Lung (tissue), 12 donors: ENCODE data around the gene MCF2L2. TPM values are rescaled to one million over a fixed set of nuclear protein-coding genes. Genes with fewer than 3 reads are reported as not detected.

Source experiments
- ATAC-seq: fragments of 200-7000 bp; cut with Tn5 transposase; one replicate; pipeline ENCODE4 v1.9.1; 2020; ENCODE audit warnings: moderate number of reproducible peaks; ENCODE audit not compliant: insufficient read depth, low FRiP score
- DNase-seq, 3 donors: peaks; one replicate each; pipeline ENCODE4 v3.0.0-alpha.2; 2013 to 2017
- H3K27ac ChIP-seq, 2 donors: one replicate each; pipeline ENCODE4 v1.5.1; 2013; ENCODE audit warnings: mild to moderate bottlenecking in 2 of 2, moderate library complexity in 2 of 2, control low read depth in 1 of 2, inconsistent platforms in 1 of 2, low read depth in 1 of 2, low read length in 1 of 2
- H3K27me3 ChIP-seq, 3 donors: one replicate each; pipeline ENCODE4 v1.5.1; 2013; ENCODE audit warnings: low read length in 2 of 3; ENCODE audit not compliant: control insufficient read depth in 3 of 3, insufficient read depth in 3 of 3
- H3K36me3 ChIP-seq, 4 donors: one replicate each; pipeline ENCODE4 v1.5.1; 2013; ENCODE audit warnings: low read length in 4 of 4, mild to moderate bottlenecking in 1 of 4, moderate library complexity in 1 of 4; ENCODE audit not compliant: control insufficient read depth in 4 of 4, insufficient read depth in 4 of 4
- H3K4me1 ChIP-seq, 5 donors: one replicate each; pipeline ENCODE4 v1.5.1; 2013; ENCODE audit warnings: low read length in 5 of 5, mild to moderate bottlenecking in 2 of 5, moderate library complexity in 1 of 5; ENCODE audit not compliant: control insufficient read depth in 5 of 5, insufficient read depth in 5 of 5
- H3K4me3 ChIP-seq: one replicate; pipeline ENCODE4 v1.5.1; 2013; ENCODE audit warnings: mild to moderate bottlenecking, control low read depth, moderate library complexity
- H3K9ac ChIP-seq, 2 donors: one replicate each; pipeline ENCODE4 v1.5.1; 2013; ENCODE audit warnings: low read length in 2 of 2, control low read depth in 1 of 2; ENCODE audit not compliant: insufficient read depth in 1 of 2
- H3K9me3 ChIP-seq, 4 donors: one replicate each; pipeline ENCODE4 v1.5.1; 2013; ENCODE audit warnings: low read length in 3 of 4, mild to moderate bottlenecking in 1 of 4, moderate library complexity in 1 of 4; ENCODE audit not compliant: control insufficient read depth in 4 of 4, insufficient read depth in 3 of 4
- CTCF ChIP-seq: IDR thresholded peaks from 2 replicates; pipeline ENCODE4 v1.5.1; 2012; ENCODE audit warnings: mild to moderate bottlenecking; ENCODE audit errors: control extremely low read depth, extremely low read depth
- WGBS, 2 donors: extraction: QIAGEN DNeasy Blood & Tissue Kit; methylation state at CpG; one replicate each; pipeline ENCODE4 v1.1.7; 2013; 5-methylcytosine and 5-hydroxymethylcytosine counted together
- polyA plus RNA-seq, 2 donors: library from polyadenylated mRNA; stranded (reverse); fragments of 200-250 nt; gene quantifications; one replicate each; pipeline ENCODE4 v1.2.1, GENCODE V29; 2013
- total RNA-seq, 2 donors: library from RNA; depleted of rRNA in 1 of 2; stranded (reverse); fragments of >200 nt in 1 of 2; gene quantifications; one replicate each; pipeline ENCODE4 v1.2.1, GENCODE V29; 2014 to 2021
- donor health status: control.
- donor health status: control.
- donor health status: Bipolar disorder and iron deficiency.
- donor health status: healthy.
- donor health status: DM: yes; HTN: yes; CAD: no.

MCF2L2 gene
- total and polyA plus RNA-seq, 4 donors = 0.26 to 1.7 (median 1.0) TPM

- Histone ChIP-seq H3K27ac (no peak overlapping the region), H3K36me3 (no peaks in the 10 kb centered on the region), H3K4me1 (peaks cover 0 to 2% (median 0%) of the 10 kb centered on the region in 5 donors), H3K9me3 (no peaks in the 10 kb centered on the region), H3K9ac (no peak overlapping the region), H3K4me3 (no peak overlapping the region), H3K27me3 (no peaks in the 10 kb centered on the region)
- no peak for DNase-seq
- ATAC-seq = no peak
- TF ChIP-seq CTCF = no peak
- WGBS, 2 donors = 86 to 91% methylated on average over 7 of the region's 7 CpGs
Measured at GRCh38 chr3:183353421-183353820, 75.0 kb downstream of the MCF2L2 start.

GRCh38 chr3:183350164-183350563, 78.3 kb downstream of the MCF2L2 start:
- Histone ChIP-seq H3K4me3 (no peak overlapping the region), H3K36me3 (no peaks in the 10 kb centered on the region), H3K27ac (no peak overlapping the region), H3K9ac (no peak overlapping the region), H3K4me1 (no peaks in the 10 kb centered on the region), H3K9me3 (no peaks in the 10 kb centered on the region), H3K27me3 (no peaks in the 10 kb centered on the region)
- no peak for TF ChIP-seq CTCF
- no peak for DNase-seq
- WGBS, 2 donors = 68 to 69% methylated on average over 3 of the region's 3 CpGs
- no peak for ATAC-seq

GRCh38 chr3:183349421-183350157, 78.8 kb downstream of the MCF2L2 start:
- H3K36me3 ChIP-seq = no peaks in the 10 kb centered on the region
- H3K9me3 ChIP-seq = no peaks in the 10 kb centered on the region
- TF ChIP-seq CTCF = no peak
- no peak overlapping the region for H3K9ac ChIP-seq
- no peaks in the 10 kb centered on the region for H3K4me1 ChIP-seq
- no peaks in the 10 kb centered on the region for H3K27me3 ChIP-seq
- no peak for DNase-seq
- ATAC-seq = no peak
- 62 to 71% methylated on average over 8 of the region's 8 CpGs for WGBS, 2 donors
- no peak overlapping the region for H3K4me3 ChIP-seq
- H3K27ac ChIP-seq = no peak overlapping the region

GRCh38 chr3:183342824-183343223, 85.6 kb downstream of the MCF2L2 start:
- H3K9me3 ChIP-seq = no peaks in the 10 kb centered on the region
- DNase-seq (no peak), ATAC-seq (no peak)
- H3K27ac ChIP-seq = no peak overlapping the region
- H3K9ac ChIP-seq = no peak overlapping the region
- no peaks in the 10 kb centered on the region for H3K4me1 ChIP-seq
- no peak for TF ChIP-seq CTCF
- 64 to 80% methylated on average over 1 of the region's 1 CpG for WGBS, 2 donors
- no peaks in the 10 kb centered on the region for H3K36me3 ChIP-seq
- H3K27me3 ChIP-seq = no peaks in the 10 kb centered on the region
- no peak overlapping the region for H3K4me3 ChIP-seq
